Esophagus muscularis mucosa (tissue), 4 donors: ENCODE measurements around the gene JAKMIP1. TPM values are rescaled to one million over a fixed set of nuclear protein-coding genes. Genes with fewer than 3 reads are reported as not detected.
"Not testable (repeated sequence)": the region's sequence is repeated elsewhere in the genome, so short reads cannot be mapped to it uniquely, and the experiment has no call there.

Experiments
- DNase-seq: peaks from one replicate; pipeline ENCODE4 v3.0.0-alpha.2; 2017; ENCODE audit errors: extremely low spot score
- H3K27ac ChIP-seq, 4 donors: fragments of 200-600 bp; sonication (generic); replicated peaks in 1 of 4; 1 replicate in 3 of 4; 2 replicates in 1 of 4; pipeline ENCODE4 v1.5.1; 2016 to 2019; ENCODE audit warnings: mild to moderate bottlenecking in 1 of 4
- H3K27me3 ChIP-seq, 4 donors: fragments of 200-600 bp; sonication (generic); one replicate each; pipeline versions ENCODE4 v1.5.1 to v1.6.0; 2016 to 2019
- H3K36me3 ChIP-seq, 4 donors: fragments of 200-600 bp; sonication (generic); one replicate each; pipeline ENCODE4 v1.5.1; 2016 to 2019
- H3K4me1 ChIP-seq, 4 donors: fragments of 200-600 bp; sonication (generic); one replicate each; pipeline ENCODE4 v1.5.1; 2016 to 2019
- H3K4me3 ChIP-seq, 4 donors: fragments of 200-600 bp; sonication (generic); 1 replicate in 2 of 4; 2 replicates in 2 of 4; pipeline ENCODE4 v1.5.1; 2016 to 2019; ENCODE audit warnings: mild to moderate bottlenecking in 4 of 4, moderate library complexity in 1 of 4
- H3K9me3 ChIP-seq, 4 donors: fragments of 200-600 bp; sonication (generic); 1 replicate in 3 of 4; 2 replicates in 1 of 4; pipeline ENCODE4 v1.5.1; 2016 to 2019
- EP300 ChIP-seq: sonication (generic); formaldehyde crosslinking; IDR thresholded peaks from one replicate; pipeline ENCODE4 v1.6.1; 2017; ENCODE audit warnings: antibody characterized with exemption
- POLR2A ChIP-seq: fragments of 450-650 bp; IDR thresholded peaks from one replicate; pipeline ENCODE4 v1.6.1; 2017; ENCODE audit warnings: antibody characterized with exemption, moderate library complexity, mild to moderate bottlenecking, low read depth
- POLR2AphosphoS5 ChIP-seq, 2 donors: sonication (generic); formaldehyde crosslinking; IDR thresholded peaks; one replicate each; pipeline ENCODE4 v1.6.1; 2017; ENCODE audit warnings: antibody characterized with exemption in 2 of 2
- WGBS: methylation state at CpG from one replicate; pipeline ENCODE4 v1.1.5; 2018; 5-methylcytosine and 5-hydroxymethylcytosine counted together
- intact Hi-C: fragments of 100-400 bp; cut with DNase I; formaldehyde crosslinking; loops from one replicate; pipeline ENCODE4 v1.15.1; 2023
- total RNA-seq, 4 donors: library from RNA; depleted of rRNA; stranded (reverse); fragments of >200 nt; gene quantifications; one replicate each; pipeline versions ENCODE4 v1.1.0 to v1.2.1, GENCODE V29; 2016
- TF ChIP-seq, protein P1 (sequence below), 3 experiments: fragments of 200-600 bp in 2 of 3; fragments of 450-650 bp in 1 of 3; sonication (generic) in 2 of 3; IDR thresholded peaks; one replicate each; pipeline ENCODE4 v1.5.1; 2017 to 2019; ENCODE audit warnings: antibody characterized with exemption in 3 of 3, mild to moderate bottlenecking in 2 of 3, moderate library complexity in 1 of 3

Gene JAKMIP1
- total RNA-seq, 4 donors from 2014 or later: 0.57 to 2.8 (median 0.91) TPM

DNA sequence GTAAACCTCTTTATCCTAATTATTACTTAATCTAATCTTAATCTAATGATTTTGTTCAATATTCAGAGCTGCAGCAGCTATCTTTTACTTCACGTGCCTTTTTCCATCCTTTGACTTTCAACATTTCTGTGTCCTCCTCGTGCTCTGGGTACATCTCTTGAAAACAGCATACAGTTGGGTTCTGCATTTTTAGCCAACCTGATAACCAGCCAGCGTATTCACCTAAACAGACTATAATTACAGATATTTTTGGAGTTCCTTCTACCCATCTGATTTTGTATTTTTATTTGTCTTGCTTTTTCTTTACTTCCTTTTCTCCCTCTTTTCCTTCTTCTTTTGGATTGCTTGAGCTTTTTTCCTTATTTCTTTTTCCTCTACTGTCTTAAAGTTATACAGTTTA is 16.2 kb upstream of the JAKMIP1 start:
- no peak overlapping the region for H3K27ac ChIP-seq
- no peak for DNase-seq

DNA sequence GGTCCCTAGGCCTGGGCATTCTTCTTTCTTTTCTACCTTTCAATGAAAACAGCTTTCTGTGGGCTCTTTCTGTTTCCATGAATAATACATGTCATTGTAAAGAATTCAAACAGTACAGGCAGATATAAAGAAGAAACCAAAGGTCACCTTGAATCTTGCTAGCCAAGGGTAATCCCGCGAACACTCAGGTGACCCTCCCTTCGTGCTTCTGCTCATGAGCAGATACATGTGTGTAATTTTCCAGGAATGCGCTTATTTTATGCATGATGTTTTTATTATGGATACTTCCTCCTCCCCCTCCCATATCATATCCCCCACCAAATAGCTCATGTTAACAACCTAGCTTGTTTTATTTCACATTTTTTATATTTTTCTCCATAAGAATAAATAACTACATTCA is 9.6 kb upstream of the JAKMIP1 start:
- DNase-seq: no peak
- no peak overlapping the region for H3K4me3 ChIP-seq
- H3K36me3 ChIP-seq: no peaks in the 10 kb centered on the region
- intact Hi-C loops: no loop called here
- TF ChIP-seq POLR2AphosphoS5 (IDR thresholded peaks at IDR 0.05) (no peak), POLR2A (no peak), EP300 (no peak)
- TF ChIP-seq, protein P1, sequence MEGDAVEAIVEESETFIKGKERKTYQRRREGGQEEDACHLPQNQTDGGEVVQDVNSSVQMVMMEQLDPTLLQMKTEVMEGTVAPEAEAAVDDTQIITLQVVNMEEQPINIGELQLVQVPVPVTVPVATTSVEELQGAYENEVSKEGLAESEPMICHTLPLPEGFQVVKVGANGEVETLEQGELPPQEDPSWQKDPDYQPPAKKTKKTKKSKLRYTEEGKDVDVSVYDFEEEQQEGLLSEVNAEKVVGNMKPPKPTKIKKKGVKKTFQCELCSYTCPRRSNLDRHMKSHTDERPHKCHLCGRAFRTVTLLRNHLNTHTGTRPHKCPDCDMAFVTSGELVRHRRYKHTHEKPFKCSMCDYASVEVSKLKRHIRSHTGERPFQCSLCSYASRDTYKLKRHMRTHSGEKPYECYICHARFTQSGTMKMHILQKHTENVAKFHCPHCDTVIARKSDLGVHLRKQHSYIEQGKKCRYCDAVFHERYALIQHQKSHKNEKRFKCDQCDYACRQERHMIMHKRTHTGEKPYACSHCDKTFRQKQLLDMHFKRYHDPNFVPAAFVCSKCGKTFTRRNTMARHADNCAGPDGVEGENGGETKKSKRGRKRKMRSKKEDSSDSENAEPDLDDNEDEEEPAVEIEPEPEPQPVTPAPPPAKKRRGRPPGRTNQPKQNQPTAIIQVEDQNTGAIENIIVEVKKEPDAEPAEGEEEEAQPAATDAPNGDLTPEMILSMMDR (IDR thresholded peaks at IDR 0.05): no peak
- H3K27ac ChIP-seq: no peak overlapping the region
- H3K27me3 ChIP-seq: peaks cover 0 to 9% (median 0%) of the 10 kb centered on the region in 4 donors
- 69% methylated on average over 4 of the region's 4 CpGs for WGBS
- no peaks in the 10 kb centered on the region for H3K4me1 ChIP-seq
- H3K9me3 ChIP-seq: peaks cover 0 to 8% (median 3%) of the 10 kb centered on the region in 4 donors

More for the DNA sequence above, 16.2 kb upstream of the JAKMIP1 start:
- peaks cover 0 to 22% (median 12%) of the 10 kb centered on the region in 4 donors for H3K27me3 ChIP-seq
- intact Hi-C loops: no loop called here
- TF ChIP-seq, protein P1 (IDR thresholded peaks at IDR 0.05): no peak
- no peak for TF ChIP-seq EP300
- TF ChIP-seq POLR2AphosphoS5 (IDR thresholded peaks at IDR 0.05): no peak
- no peak for TF ChIP-seq POLR2A
- peaks cover 0 to 5% (median 4%) of the 10 kb centered on the region in 4 donors for H3K4me1 ChIP-seq
- WGBS: 78% methylated on average over 3 of the region's 3 CpGs
- no peak overlapping the region for H3K4me3 ChIP-seq
- peaks cover 0 to 8% (median 3%) of the 10 kb centered on the region in 4 donors for H3K9me3 ChIP-seq
- H3K36me3 ChIP-seq: no peaks in the 10 kb centered on the region

DNA sequence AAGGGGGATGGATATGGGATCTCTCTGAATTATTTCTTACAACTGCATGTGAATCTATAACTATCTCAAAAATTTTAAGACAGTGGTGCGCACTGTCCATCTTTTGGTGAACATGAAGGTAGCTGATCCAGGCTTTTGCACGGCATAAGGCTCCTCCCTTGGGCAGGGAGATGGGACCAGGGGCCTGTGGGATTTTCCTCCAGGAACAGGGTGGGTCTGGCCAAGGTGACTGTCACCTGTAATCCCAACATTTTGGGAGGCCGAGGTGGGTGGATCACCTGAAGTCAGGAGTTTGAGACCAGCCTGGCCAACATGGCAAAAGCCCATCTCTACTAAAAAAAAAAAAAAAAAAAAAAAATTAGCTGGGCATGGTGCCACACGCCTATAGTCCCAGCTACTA is 8.9 kb upstream of the JAKMIP1 start:
- H3K36me3 ChIP-seq, DNase-seq, intact Hi-C loops, H3K27ac ChIP-seq, H3K9me3 ChIP-seq, H3K4me1 ChIP-seq, H3K27me3 ChIP-seq, H3K4me3 ChIP-seq: not testable (repeated sequence)
- 77% methylated on average over 4 of the region's 4 CpGs for WGBS

DNA sequence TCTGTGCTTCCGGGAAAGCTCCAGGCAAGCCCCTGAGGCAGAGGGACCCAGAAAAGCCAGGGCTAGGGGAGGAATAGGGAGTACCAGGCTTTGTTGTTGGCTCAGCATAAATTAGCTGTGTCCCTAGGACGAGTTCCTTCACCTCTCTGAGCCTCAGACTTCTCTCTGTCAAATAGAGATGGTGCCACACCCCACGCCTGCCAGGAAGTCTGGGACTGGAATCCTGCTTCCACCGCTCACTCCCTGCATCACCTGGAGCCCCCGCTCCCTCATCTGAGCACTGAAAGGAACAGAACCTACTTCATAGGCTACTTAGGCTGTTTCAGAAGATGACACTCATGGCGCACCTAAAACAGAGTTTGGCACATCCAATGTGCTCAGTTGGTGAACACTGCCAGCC is 8.1 kb upstream of the JAKMIP1 start:
- peaks cover 0 to 7% (median 3%) of the 10 kb centered on the region in 4 donors for H3K9me3 ChIP-seq
- 81% methylated on average over 6 of the region's 6 CpGs for WGBS
- DNase-seq: no peak
- H3K27me3 ChIP-seq: peaks cover 0 to 9% (median 0%) of the 10 kb centered on the region in 4 donors
- intact Hi-C loops: no loop called here
- no peak overlapping the region for H3K27ac ChIP-seq
- H3K4me3 ChIP-seq: no peak overlapping the region
- H3K36me3 ChIP-seq: no peaks in the 10 kb centered on the region
- H3K4me1 ChIP-seq: no peaks in the 10 kb centered on the region
- TF ChIP-seq POLR2AphosphoS5 (IDR thresholded peaks at IDR 0.05) (no peak), POLR2A (no peak)
- TF ChIP-seq, protein P1 (IDR thresholded peaks at IDR 0.05): no peak

DNA sequence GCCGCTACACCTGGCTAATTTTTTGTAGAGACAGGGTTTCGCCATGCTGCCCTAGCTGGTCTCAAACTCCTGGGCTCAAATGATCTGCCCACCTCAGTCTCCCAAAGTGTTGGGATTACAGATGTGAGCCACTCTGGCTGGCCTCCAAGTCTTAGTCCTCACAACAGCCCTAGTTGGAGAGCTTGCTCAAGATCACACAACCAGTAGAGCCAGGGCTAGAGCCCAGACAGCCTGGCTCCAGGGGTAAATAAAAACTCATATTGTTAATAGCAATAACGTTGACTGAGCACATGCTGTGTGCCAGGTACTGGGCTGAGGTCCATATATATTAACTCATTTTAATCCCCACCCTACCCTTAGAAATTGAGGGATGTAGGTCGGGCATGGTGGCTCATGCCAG is 7.3 kb upstream of the JAKMIP1 start:
- no peak for DNase-seq
- TF ChIP-seq, protein P1 (IDR thresholded peaks at IDR 0.05): no peak
- TF ChIP-seq EP300 (no peak), POLR2A (no peak), POLR2AphosphoS5 (IDR thresholded peaks at IDR 0.05) (no peak)
- intact Hi-C loops: no loop called here
- no peak overlapping the region for H3K4me3 ChIP-seq
- no peaks in the 10 kb centered on the region for H3K36me3 ChIP-seq
- no peak overlapping the region for H3K27ac ChIP-seq
- no peaks in the 10 kb centered on the region for H3K4me1 ChIP-seq
- no peaks in the 10 kb centered on the region for H3K9me3 ChIP-seq
- 89% methylated on average over 3 of the region's 4 CpGs for WGBS
- peaks cover 0 to 9% (median 0%) of the 10 kb centered on the region in 4 donors for H3K27me3 ChIP-seq
